GM13976 (cell line): ENCODE data around the gene TEDC1.

Experiments used
- DNase-seq: peaks from one replicate; pipeline ENCODE4 v3.0.0; 2012; ENCODE audit warnings: low spot score
- in situ Hi-C: fragments of 300-500 bp; cut with MboI; formaldehyde crosslinking; loops from one replicate; pipeline ENCODE4 v1.12.0; 2022; ENCODE audit warnings: low sequenced_read_pairs, mixed read lengths, inconsistent platforms; ENCODE audit not compliant: unreplicated experiment
- TF ChIP-seq, protein P1 (sequence below): IDR thresholded peaks from 2 replicates; pipeline ENCODE4 v1.5.1; 2012; ENCODE audit warnings: borderline replicate concordance, mild to moderate bottlenecking; ENCODE audit not compliant: insufficient read depth; ENCODE audit errors: extremely low read depth, missing control alignments, control extremely low read depth

Gene TEDC1

DNA sequence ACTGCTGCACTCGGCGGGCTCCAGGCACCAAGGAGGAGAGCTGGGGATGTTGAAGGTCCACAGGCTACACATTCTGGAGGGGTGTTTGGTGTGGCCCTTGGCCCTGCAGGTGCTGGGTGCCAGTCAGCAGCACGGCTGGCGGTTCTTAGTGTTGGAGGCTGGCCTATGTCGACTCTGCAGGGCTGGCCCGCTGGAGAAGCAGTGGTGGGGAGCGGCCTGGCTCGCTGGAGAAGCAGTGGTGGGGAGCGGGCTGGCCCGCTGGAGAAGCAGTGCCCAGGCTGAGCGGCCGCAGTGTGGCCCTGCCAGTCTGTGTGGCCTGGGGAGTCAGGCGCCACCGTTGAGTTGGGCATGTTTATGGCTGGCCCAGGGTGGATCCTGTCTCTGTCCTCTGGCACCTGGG, 44.1 kb upstream of the TEDC1 start:
- TF ChIP-seq, protein P1, sequence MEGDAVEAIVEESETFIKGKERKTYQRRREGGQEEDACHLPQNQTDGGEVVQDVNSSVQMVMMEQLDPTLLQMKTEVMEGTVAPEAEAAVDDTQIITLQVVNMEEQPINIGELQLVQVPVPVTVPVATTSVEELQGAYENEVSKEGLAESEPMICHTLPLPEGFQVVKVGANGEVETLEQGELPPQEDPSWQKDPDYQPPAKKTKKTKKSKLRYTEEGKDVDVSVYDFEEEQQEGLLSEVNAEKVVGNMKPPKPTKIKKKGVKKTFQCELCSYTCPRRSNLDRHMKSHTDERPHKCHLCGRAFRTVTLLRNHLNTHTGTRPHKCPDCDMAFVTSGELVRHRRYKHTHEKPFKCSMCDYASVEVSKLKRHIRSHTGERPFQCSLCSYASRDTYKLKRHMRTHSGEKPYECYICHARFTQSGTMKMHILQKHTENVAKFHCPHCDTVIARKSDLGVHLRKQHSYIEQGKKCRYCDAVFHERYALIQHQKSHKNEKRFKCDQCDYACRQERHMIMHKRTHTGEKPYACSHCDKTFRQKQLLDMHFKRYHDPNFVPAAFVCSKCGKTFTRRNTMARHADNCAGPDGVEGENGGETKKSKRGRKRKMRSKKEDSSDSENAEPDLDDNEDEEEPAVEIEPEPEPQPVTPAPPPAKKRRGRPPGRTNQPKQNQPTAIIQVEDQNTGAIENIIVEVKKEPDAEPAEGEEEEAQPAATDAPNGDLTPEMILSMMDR = no peak
- in situ Hi-C loops = no loop called here
- DNase-seq = no peak

DNA sequence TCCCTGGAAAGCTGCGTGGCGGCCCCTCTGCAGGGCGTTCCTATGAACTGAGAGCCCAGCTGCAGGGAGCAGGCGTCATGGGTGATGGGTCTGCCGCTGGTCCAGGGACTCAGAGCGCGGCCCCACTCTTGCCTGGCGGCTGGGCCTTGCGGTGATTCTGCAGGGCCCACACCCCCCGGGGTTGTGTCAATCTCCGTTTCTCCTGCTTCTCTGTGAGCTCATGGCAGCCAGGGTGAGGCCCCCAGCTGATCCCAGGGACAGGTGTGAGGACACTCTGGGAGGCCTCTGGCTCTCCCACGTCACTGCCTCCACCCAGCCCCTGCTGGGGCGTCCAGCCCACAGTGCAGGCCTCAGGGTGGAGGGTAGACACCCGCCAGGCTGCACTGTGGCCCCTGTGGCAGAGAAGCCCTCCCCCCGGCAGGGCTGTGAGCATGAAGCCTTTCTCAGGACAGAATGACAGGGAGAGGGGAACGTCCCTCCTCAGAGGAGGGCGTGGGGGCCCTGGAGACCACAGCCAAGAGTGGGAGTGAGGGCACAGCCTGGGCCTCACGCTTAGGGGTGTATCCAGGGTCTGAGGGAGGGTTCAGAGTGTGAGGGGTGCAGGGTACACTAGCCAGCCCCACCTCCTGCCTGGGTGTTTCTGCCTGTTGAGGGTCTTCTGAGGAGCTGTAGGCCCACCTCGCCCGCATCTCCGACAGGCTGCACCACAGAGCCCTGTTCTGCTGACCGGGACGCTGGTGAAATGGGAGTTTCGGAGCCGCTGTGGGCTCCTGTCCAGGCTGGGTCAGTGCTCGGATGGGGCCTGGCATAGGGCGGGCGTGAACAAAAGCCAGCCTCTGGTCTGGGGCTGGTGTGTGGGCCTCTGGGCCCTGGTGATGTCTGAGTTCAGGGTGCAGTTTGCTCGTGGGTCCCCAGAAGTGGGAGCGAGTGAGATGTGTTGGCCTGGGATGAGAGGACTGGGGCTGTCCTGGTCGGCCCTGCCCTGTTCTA, 43.1 kb upstream of the TEDC1 start:
- TF ChIP-seq, protein P1 = no peak
- in situ Hi-C loops = no loop called here
- DNase-seq = no peak

DNA sequence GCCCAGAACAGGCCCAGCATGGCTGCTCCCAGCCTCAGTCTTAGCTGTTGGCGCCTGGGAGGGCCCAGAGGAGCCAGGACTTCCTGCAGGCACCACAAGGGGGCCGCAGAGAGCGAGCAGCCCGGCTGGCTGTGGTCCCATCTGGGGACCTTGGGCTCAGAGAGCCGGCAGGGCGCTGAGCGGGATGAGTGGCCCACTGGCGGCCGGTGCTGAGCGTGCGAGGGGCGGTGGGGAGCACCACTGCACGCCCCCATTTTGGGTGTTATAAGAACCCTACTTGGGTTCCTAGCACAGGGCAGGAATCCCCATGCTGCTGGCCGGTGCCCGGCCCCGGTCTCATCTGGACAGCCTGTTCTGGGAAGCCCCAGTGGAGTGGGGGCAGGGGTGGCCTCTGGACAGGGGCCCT, 42.3 kb upstream of the TEDC1 start:
- in situ Hi-C loops = no loop called here
- DNase-seq = peak; percentile 89
- TF ChIP-seq, protein P1 = peak; percentile 78

DNA sequence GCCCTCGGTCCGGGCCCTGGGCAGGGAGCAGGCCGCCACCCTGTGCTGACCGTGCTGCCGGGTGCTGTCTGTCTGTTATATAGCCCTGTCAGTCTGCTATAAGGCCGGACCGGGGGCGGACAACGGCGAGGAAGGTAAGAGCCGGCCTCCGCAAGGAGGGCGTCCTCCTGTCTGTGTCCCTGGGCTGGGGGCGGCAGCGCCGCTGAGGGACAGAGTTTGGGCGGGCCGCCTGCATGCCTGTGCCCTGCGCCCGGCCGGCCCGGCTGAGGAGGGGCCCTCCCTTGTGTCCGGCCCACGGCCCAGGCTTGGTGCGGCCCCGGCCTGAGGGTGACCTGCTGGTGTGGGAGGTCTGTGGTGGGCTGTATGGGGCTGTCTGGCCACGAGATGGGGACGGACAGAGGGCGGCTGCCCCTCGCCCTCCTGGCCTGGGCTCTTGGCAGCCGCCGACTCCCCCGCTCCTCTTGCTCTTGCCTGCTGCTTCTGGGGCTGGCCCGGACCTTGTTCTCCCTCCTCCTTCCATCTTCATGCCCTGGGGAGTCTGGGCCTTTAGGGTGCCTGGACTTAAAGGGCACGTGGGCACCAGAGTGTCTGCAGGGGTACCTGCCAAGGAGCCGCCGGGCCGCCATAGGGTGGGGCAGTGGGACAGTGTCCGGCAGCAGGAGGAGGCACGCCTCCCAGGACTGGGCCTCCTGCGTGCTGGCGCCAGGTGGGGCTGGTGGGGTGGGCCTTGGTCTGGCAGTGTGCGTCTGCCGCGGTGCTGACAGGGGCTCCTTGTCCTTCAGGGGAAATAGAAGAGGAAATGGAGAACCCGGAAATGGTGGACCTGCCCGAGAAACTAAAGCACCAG, 41.5 kb upstream of the TEDC1 start:
- DNase-seq = no peak
- in situ Hi-C loops = no loop called here
- TF ChIP-seq, protein P1 = no peak

DNA sequence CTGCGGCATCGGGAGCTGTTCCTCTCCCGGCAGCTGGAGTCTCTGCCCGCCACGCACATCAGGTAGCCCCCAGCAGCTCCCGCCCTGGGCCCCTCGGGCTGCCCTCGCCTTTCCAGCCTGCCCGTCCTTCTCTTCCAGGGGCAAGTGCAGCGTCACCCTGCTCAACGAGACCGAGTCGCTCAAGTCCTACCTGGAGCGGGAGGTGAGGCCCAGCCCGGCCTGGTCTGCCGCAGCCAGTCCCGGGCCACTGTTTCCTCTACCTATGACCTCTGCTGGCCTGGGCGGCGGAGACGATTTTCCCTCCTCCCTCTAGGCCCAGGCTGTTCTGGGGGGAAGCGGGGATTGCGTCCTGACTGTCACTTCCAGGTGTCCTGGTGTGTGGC, 40.9 kb upstream of the TEDC1 start:
- in situ Hi-C loops = no loop called here
- no peak for DNase-seq
- TF ChIP-seq, protein P1 = no peak

DNA sequence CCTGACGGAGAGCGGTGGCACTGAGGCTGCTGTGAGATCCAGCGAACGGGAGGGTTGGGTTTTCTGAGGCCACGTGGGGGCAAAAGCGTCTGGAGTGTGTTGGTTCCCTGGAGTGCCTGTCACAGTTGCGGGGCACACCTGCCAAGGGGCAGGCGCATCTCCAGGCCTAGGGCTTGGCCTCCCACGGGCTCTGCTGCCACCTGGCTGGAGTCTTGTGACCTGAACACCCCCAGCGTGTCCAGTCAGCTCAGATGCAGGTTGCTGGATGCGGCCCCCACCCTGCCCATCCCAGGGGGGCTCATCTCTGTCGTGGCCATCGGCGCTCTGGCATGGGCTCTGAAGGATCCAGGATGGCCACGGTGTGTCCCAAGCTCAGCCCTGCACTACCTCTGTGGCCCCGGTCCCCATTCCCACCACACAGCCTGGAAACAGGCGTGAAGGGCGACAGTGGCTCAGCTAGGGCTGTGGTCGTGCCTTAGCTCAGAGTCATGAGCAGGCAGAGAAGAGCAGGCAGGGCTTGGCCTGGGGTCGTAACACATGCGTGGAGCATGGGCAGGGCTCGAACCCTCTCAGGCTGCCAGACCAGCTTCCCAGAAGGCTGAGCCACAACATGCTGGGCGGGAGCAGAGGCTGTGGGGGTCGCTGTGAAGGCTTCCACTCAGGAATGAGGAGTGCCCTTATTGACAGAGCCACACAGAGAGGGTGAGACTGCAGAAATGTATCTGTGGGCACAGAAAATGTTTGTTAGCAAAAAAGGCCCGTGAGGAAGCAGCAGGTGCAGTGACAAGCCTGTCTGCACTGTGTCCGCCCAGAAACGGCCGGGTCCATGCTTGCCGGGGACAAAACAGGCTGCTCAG, 40.0 kb upstream of the TEDC1 start:
- in situ Hi-C loops = no loop called here
- DNase-seq = no peak
- TF ChIP-seq, protein P1 = no peak
